Body of pancreas (tissue), 4 donors: ENCODE measurements around the gene IDS. TPM values are rescaled to one million over a fixed set of nuclear protein-coding genes. Genes with fewer than 3 reads are reported as not detected.

Experiments
- ATAC-seq: fragments of 150-250 bp; one replicate; pipeline ENCODE4 v1.9.1; 2016
- DNase-seq, 4 donors: peaks; one replicate each; pipeline ENCODE4 v3.0.0-alpha.2; 2019
- H3K27ac ChIP-seq, 4 donors: fragments of 200-600 bp; sonication (generic); 1 replicate in 3 of 4; 2 replicates in 1 of 4; pipeline versions ENCODE4 v1.5.1 to v1.6.1; 2016 to 2019; ENCODE audit warnings: mild to moderate bottlenecking in 1 of 4, mixed read lengths in 1 of 4, moderate library complexity in 1 of 4
- H3K27me3 ChIP-seq, 2 donors: fragments of 200-600 bp; sonication (generic); one replicate each; pipeline ENCODE4 v1.6.0; 2016; ENCODE audit warnings: mild to moderate bottlenecking in 1 of 2
- H3K36me3 ChIP-seq, 2 donors: fragments of 200-600 bp; sonication (generic); replicated peaks in 1 of 2; 2 replicates each; pipeline ENCODE4 v1.5.1; 2016; ENCODE audit warnings: low read depth in 2 of 2; ENCODE audit not compliant: insufficient read depth in 1 of 2
- H3K4me1 ChIP-seq: fragments of 200-600 bp; sonication (generic); one replicate; pipeline ENCODE4 v1.6.0; 2016
- H3K4me3 ChIP-seq, 2 donors: fragments of 200-600 bp; sonication (generic); 1 replicate in 1 of 2; 2 replicates in 1 of 2; pipeline ENCODE4 v1.5.1; 2016 to 2019
- H3K9me3 ChIP-seq, 3 donors: fragments of 200-600 bp; sonication (generic); 1 replicate in 2 of 3; 2 replicates in 1 of 3; pipeline ENCODE4 v1.5.1; 2016
- CTCF ChIP-seq, 7 experiments: fragments of 450-650 bp in 4 of 7; fragments of 200-600 bp in 3 of 7; sonication (generic) in 3 of 7; IDR thresholded peaks; one replicate each; pipeline ENCODE4 v1.5.1; 2016 to 2019; ENCODE audit warnings: antibody characterized with exemption in 7 of 7
- POLR2A ChIP-seq, 3 donors: fragments of 450-650 bp; IDR thresholded peaks; one replicate each; pipeline ENCODE4 v1.6.1; 2016; ENCODE audit warnings: antibody characterized with exemption in 3 of 3, mild to moderate bottlenecking in 2 of 3
- WGBS, 2 donors: methylation state at CpG; one replicate each; pipeline ENCODE4 v1.1.5; 2017; 5-methylcytosine and 5-hydroxymethylcytosine counted together
- intact Hi-C: fragments of 100-400 bp; cut with DNase I; formaldehyde crosslinking; loops from one replicate; pipeline ENCODE4 v1.15.1; 2023
- total RNA-seq, 2 donors: library from RNA; depleted of rRNA; stranded (reverse); fragments of >200 nt; gene quantifications; one replicate each; pipeline ENCODE4 v1.1.0, GENCODE V29; 2016

The IDS gene
- total RNA-seq, 2 donors from 2014 or later, result 39.7 to 49.4 TPM

GRCh38 chrX:149511081-149511480 is 6.0 kb upstream of the IDS start:
- Histone ChIP-seq H3K4me1 (peaks cover 5% of the 10 kb centered on the region), H3K36me3 (no peaks in the 10 kb centered on the region), H3K4me3 (no peak overlapping the region), H3K27ac (no peak overlapping the region), H3K9me3 (no peaks in the 10 kb centered on the region), H3K27me3 (no peaks in the 10 kb centered on the region)
- TF ChIP-seq POLR2A (IDR thresholded peaks at IDR 0.05) (no peak), CTCF (IDR thresholded peaks at IDR 0.05) (no peak)
- 81 to 88% methylated on average over 3 to 5 of the region's 5 CpGs for WGBS, 2 donors
- no peak for DNase-seq
- intact Hi-C loops, result no loop called here
- ATAC-seq, result no peak

- 25 to 27% methylated on average over 4 of the region's 4 CpGs for WGBS, 2 donors
- Histone ChIP-seq H3K27me3 (no peaks in the 10 kb centered on the region), H3K9me3 (no peaks in the 10 kb centered on the region), H3K4me1 (peaks cover 10% of the 10 kb centered on the region), H3K36me3 (no peaks in the 10 kb centered on the region), H3K27ac (no peak overlapping the region), H3K4me3 (no peak overlapping the region)
- intact Hi-C loops, result no loop called here
- no peak for ATAC-seq
- no peak for TF ChIP-seq POLR2A (IDR thresholded peaks at IDR 0.05)
- no peak for TF ChIP-seq CTCF (IDR thresholded peaks at IDR 0.05)
- no peak for DNase-seq
These were observed 5.3 kb upstream of the IDS start for GRCh38 chrX:149510386-149510785.

GRCh38 chrX:149508467-149508866 is 3.4 kb upstream of the IDS start:
- peaks cover 18% of the 10 kb centered on the region for H3K4me1 ChIP-seq
- no peaks in the 10 kb centered on the region for H3K9me3 ChIP-seq
- H3K36me3 ChIP-seq, result no peaks in the 10 kb centered on the region
- no peaks in the 10 kb centered on the region for H3K27me3 ChIP-seq
- WGBS, 2 donors, result 30 to 45% methylated on average over 1 of the region's 1 CpG
- intact Hi-C loops, result no loop called here
- no peak for ATAC-seq
- TF ChIP-seq CTCF (IDR thresholded peaks at IDR 0.05) (no peak), POLR2A (IDR thresholded peaks at IDR 0.05) (no peak)
- H3K27ac ChIP-seq, result no peak overlapping the region
- no peak for DNase-seq
- no peak overlapping the region for H3K4me3 ChIP-seq

- DNase-seq (no peak), ATAC-seq (no peak)
- Histone ChIP-seq H3K27ac (no peak overlapping the region), H3K4me1 (peaks cover 13% of the 10 kb centered on the region), H3K9me3 (no peaks in the 10 kb centered on the region), H3K36me3 (no peaks in the 10 kb centered on the region), H3K27me3 (no peaks in the 10 kb centered on the region), H3K4me3 (no peak overlapping the region)
- intact Hi-C loops, result no loop called here
- 91 to 96% methylated on average over 2 of the region's 2 CpGs for WGBS, 2 donors
- TF ChIP-seq POLR2A (IDR thresholded peaks at IDR 0.05) (no peak), CTCF (IDR thresholded peaks at IDR 0.05) (no peak)
These were observed 1.2 kb upstream of the IDS start for GRCh38 chrX:149506349-149506748.

GRCh38 chrX:149505671-149506070 is 565 bp upstream of the IDS start:
- intact Hi-C loops, result no loop called here

More at GRCh38 chrX:149505671-149506070, 565 bp upstream of the IDS start:
- 80% methylated on average over 9 of the region's 9 CpGs for WGBS, 2 donors
- no peaks in the 10 kb centered on the region for H3K9me3 ChIP-seq
- DNase-seq (no peak), ATAC-seq (no peak)
- TF ChIP-seq POLR2A (IDR thresholded peaks at IDR 0.05) (no peak), CTCF (IDR thresholded peaks at IDR 0.05) (no peak)
- no peaks in the 10 kb centered on the region for H3K27me3 ChIP-seq
- H3K27ac ChIP-seq, result peak overlapping the region in 2 of 4 donors; percentile 77 to 88
- H3K4me1 ChIP-seq, result peaks cover 13% of the 10 kb centered on the region
- no peak overlapping the region for H3K4me3 ChIP-seq
- H3K36me3 ChIP-seq, result no peaks in the 10 kb centered on the region
